Testis (tissue), 3 donors: ENCODE results near the gene E2F1. TPM values are rescaled to one million over a fixed set of nuclear protein-coding genes. Genes with fewer than 3 reads are reported as not detected.

Experiments used
- DNase-seq: peaks from one replicate; pipeline ENCODE4 v3.0.0-alpha.2; 2019
- H3K27ac ChIP-seq, 2 donors: fragments of 200-600 bp; sonication (generic); one replicate each; pipeline ENCODE4 v1.5.1; 2019
- H3K27me3 ChIP-seq: fragments of 200-600 bp; sonication (generic); one replicate; pipeline ENCODE4 v1.5.1; 2019
- H3K36me3 ChIP-seq: fragments of 200-600 bp; sonication (generic); one replicate; pipeline ENCODE4 v1.5.1; 2017; ENCODE audit warnings: low read depth; ENCODE audit errors: missing control alignments
- H3K4me1 ChIP-seq: fragments of 200-600 bp; sonication (generic); one replicate; pipeline ENCODE4 v1.5.1; 2019
- H3K4me3 ChIP-seq, 2 donors: fragments of 200-600 bp; sonication (generic); one replicate each; pipeline ENCODE4 v1.5.1; 2017 to 2019
- H3K9me3 ChIP-seq: fragments of 200-600 bp; sonication (generic); one replicate; pipeline ENCODE4 v1.5.1; 2017
- POLR2A ChIP-seq: fragments of 450-650 bp; IDR thresholded peaks from one replicate; pipeline ENCODE4 v1.6.1; 2017; ENCODE audit warnings: antibody characterized with exemption, mild to moderate bottlenecking, moderate library complexity
- WGBS, 2 donors: methylation state at CpG; one replicate each; pipeline ENCODE4 v1.1.5; 2018; 5-methylcytosine and 5-hydroxymethylcytosine counted together
- intact Hi-C: fragments of 100-400 bp; cut with DNase I; formaldehyde crosslinking; loops from one replicate; pipeline ENCODE4 v1.15.1; 2023; ENCODE audit warnings: low total_unique reads
- polyA plus RNA-seq: library from polyadenylated mRNA; stranded (reverse); fragments of 350-450 nt; fragmentation: Illumina TruSeq; extraction: RNeasy Lipid Tissue Mini Kit (QIAGEN cat#74804); gene quantifications from one replicate; pipeline ENCODE4 v1.2.3, GENCODE V29; 2014; ENCODE audit warnings: low read depth, low replicate concordance; ENCODE audit not compliant: insufficient read depth
- total RNA-seq, 2 donors: library from RNA; depleted of rRNA; stranded (reverse); fragments of >200 nt; gene quantifications; one replicate each; pipeline ENCODE4 v1.2.3, GENCODE V29; 2016
- TF ChIP-seq, protein P1 (sequence below), 3 experiments: fragments of 450-650 bp in 2 of 3; fragments of 200-600 bp in 1 of 3; sonication (generic) in 1 of 3; IDR thresholded peaks; one replicate each; pipeline ENCODE4 v1.5.1; 2016 to 2019; ENCODE audit warnings: antibody characterized with exemption in 3 of 3, mild to moderate bottlenecking in 2 of 3, moderate library complexity in 1 of 3

Gene E2F1
- total and polyA plus RNA-seq, 3 donors from 2014 or later = 16.9 to 22.8 (median 19.9) TPM

DNA sequence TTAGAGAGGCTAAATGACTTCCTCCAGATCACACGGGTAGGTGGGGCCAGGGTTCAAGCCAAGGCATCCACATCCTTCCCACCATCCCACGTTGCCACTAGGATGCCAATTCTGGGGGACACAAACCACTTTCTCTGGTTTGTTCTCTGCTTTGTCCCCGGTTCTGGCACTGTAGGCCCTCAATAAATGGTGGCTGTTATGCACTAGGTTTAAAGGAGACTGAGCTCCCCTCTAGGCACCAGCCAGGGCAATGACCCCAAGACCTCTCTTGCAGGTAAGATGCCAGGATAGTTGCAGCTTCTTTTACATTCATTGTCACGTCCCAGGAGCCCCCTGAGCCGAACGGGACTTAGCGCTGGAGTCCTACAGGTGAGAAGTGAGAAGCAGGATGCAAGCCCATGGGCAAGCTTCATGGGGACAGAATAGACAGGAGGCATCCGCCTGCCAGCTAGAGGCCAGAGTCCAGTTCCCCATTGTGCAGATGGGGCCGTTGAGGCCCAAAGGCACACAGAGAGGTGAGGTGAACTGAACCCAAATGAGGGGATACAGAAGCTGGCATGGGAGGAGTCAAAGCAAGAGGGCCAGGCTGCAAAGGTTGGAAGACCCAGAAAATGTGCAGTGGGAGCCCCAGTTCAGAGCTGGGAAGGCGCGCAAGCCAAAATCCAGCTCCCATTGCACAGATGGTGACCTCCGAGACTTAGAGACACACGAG is 33.2 kb upstream of the E2F1 start:
- WGBS, 2 donors = 40 to 41% methylated on average over 12 to 13 of the region's 13 CpGs
- H3K9me3 ChIP-seq = no peaks in the 10 kb centered on the region
- no peak for TF ChIP-seq POLR2A
- TF ChIP-seq, protein P1, sequence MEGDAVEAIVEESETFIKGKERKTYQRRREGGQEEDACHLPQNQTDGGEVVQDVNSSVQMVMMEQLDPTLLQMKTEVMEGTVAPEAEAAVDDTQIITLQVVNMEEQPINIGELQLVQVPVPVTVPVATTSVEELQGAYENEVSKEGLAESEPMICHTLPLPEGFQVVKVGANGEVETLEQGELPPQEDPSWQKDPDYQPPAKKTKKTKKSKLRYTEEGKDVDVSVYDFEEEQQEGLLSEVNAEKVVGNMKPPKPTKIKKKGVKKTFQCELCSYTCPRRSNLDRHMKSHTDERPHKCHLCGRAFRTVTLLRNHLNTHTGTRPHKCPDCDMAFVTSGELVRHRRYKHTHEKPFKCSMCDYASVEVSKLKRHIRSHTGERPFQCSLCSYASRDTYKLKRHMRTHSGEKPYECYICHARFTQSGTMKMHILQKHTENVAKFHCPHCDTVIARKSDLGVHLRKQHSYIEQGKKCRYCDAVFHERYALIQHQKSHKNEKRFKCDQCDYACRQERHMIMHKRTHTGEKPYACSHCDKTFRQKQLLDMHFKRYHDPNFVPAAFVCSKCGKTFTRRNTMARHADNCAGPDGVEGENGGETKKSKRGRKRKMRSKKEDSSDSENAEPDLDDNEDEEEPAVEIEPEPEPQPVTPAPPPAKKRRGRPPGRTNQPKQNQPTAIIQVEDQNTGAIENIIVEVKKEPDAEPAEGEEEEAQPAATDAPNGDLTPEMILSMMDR (IDR thresholded peaks at IDR 0.05) = no peak
- peak overlapping the region in 1 of 2 donors; percentile 79 for H3K27ac ChIP-seq
- no peak for DNase-seq
- peak overlapping the region; percentile 72 to 73 for H3K4me3 ChIP-seq
- peaks cover 8% of the 10 kb centered on the region for H3K4me1 ChIP-seq
- intact Hi-C loops = no loop called here
- H3K36me3 ChIP-seq = no peaks in the 10 kb centered on the region
- H3K27me3 ChIP-seq = no peaks in the 10 kb centered on the region

DNA sequence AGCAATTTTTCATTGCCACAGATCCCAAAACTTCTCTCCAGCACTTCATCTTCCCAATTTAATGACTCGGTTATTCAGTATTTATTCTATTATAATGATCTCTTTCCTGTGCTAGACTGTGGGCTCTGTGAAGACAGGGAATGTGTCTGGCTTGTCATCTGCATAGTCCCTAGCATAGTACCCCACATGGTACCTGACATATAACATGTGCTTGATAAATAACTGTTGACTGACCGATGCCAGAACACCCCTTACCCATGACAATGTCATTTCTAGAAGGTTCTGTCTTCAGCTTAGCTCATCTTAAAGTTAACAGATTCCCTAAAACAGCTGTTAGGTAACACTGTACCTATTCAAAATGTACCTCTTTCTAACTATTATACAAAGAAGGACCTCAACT is 30.3 kb upstream of the E2F1 start:
- Histone ChIP-seq H3K27ac (no peak overlapping the region), H3K4me3 (no peak overlapping the region), H3K4me1 (peaks cover 8% of the 10 kb centered on the region), H3K9me3 (no peaks in the 10 kb centered on the region), H3K27me3 (no peaks in the 10 kb centered on the region), H3K36me3 (no peaks in the 10 kb centered on the region)
- DNase-seq = no peak
- TF ChIP-seq, protein P1 (IDR thresholded peaks at IDR 0.05) = no peak
- TF ChIP-seq POLR2A = no peak
- WGBS, 2 donors = 88 to 100% methylated on average over 2 of the region's 2 CpGs
- intact Hi-C loops = no loop called here

DNA sequence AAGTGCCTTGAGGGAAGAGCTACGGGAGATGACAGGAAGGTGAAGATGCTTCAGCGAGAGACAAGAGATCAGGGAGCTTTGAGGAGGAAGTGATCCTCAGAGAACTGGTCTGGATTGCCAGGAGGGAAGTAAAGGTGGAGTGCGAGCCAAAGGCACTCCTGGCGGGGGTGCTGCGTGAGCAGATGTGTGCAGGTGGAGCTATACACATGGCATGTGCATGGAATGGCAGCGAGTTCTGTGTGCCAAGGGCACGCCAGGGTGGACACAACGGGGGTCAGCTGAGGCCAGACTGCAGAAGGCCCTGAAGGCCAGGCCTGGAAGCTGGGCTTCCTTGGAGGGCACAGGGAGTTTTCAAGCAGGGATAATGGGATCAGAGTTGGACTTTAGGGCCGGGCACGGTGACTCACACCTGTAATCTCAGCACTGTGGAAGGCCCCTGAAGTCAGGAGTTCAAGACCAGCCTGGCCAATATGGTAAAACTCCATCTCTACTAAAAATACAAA is 27.7 kb upstream of the E2F1 start:
- 88 to 95% methylated on average over 10 of the region's 10 CpGs for WGBS, 2 donors

DNA sequence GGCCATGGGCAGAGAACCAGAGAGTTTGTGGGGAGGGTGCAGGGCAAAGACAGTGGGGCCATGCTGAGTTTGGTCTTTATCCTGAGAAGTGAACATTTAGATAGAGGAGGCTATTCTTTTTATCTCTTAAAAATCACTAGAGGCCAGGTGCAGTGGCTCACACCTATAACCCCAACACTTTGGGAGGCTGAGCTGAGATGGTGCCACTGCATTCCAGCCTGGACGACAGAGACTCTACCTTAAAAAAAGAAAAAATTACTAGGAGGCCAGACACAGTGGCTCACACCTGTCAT is 25.2 kb upstream of the E2F1 start:
- TF ChIP-seq, protein P1 (IDR thresholded peaks at IDR 0.05) = no peak
- TF ChIP-seq POLR2A = no peak
- no peaks in the 10 kb centered on the region for H3K9me3 ChIP-seq
- intact Hi-C loops = no loop called here
- no peak overlapping the region for H3K4me3 ChIP-seq
- 0 to 75% methylated on average over 1 of the region's 1 CpG for whole genome bisulfite sequencing, 2 donors
- no peaks in the 10 kb centered on the region for H3K4me1 ChIP-seq
- H3K36me3 ChIP-seq = no peaks in the 10 kb centered on the region
- no peaks in the 10 kb centered on the region for H3K27me3 ChIP-seq
- DNase-seq = no peak
- H3K27ac ChIP-seq = no peak overlapping the region

More for the DNA sequence above, 27.7 kb upstream of the E2F1 start:
- H3K36me3 ChIP-seq = no peaks in the 10 kb centered on the region
- no peaks in the 10 kb centered on the region for H3K27me3 ChIP-seq
- intact Hi-C loops = no loop called here
- H3K4me1 ChIP-seq = no peaks in the 10 kb centered on the region
- H3K4me3 ChIP-seq = no peak overlapping the region
- no peaks in the 10 kb centered on the region for H3K9me3 ChIP-seq
- TF ChIP-seq, protein P1 (IDR thresholded peaks at IDR 0.05) = no peak
- TF ChIP-seq POLR2A = no peak
- no peak overlapping the region for H3K27ac ChIP-seq
- no peak for DNase-seq
